SK-N-DZ (cell line): ENCODE measurements around the gene MOV10L1.

Source experiments
- DNase-seq: peaks from one replicate; pipeline ENCODE4 v3.0.0-alpha.2; 2015; ENCODE audit warnings: low spot score

The MOV10L1 gene

DNA sequence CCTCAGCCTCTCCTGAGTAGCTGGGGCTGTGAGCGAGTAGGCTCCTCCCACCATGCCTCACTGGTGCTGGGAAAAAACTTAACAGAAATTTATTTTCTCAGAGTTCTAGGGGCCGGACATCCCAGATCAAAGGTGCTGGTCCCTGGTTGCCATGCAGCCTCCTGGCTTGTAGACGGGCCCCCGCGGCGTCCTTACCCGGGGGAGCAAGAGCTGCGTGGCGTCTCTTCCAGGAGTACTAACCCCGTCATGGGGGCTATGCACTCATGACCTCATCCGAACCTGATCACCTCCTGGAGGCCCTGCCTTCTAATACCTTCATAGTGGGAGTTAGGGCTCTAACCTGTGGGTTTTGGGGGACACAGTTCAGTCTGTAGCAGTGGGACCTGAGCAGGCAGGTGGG is 98.5 kb downstream of the MOV10L1 start:
- no peak for DNase-seq

DNA sequence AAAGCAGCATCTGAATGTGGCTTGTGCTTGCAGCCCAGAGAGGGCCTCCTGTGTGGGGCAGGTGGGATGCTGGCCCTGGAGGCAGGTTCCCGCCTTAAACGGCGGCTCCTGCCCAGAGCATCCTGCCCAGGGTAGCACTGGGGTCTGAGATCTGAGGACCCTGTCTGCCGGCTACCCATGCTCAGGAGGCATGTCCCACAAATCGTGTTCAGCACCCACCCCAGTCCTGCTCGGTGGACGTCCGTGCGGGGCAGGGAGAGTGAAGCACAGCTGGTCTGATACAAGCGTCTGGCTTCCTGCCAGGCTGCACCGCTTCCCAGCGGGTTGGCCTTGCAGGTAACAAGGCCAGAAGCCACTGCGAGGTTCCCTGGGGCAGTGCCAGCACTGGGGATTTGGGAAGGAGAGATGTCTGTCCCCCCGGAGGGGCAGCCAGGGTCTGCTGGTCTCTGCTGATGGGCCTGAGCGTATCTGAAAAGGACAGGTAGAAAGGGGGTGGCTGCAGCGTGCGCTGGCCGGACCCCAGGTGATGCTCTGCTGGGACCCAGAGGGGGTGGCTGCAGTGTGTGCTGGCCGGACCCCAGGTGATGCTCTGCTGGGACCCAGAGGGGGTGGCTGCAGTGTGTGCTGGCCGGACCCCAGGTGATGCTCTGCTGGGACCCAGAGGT is 99.5 kb downstream of the MOV10L1 start:
- no peak for DNase-seq

DNA sequence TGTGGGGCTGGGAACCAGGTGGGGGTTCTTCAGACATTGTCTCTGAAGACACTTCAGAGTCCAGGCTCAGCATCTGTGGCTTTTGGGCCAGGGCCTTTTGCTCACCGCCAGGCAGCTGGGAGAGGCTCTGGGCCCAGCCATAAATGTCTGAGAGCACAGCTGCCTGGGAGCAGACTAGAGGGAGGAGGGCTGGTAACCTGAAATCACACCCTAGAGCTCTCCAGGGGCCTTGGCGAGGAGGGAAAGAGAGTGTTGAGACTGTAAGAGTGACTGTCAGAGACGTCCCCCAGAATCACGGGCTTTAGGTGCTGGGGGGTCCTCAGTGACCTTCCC is 100.0 kb downstream of the MOV10L1 start:
- no peak for DNase-seq

- no peak for DNase-seq
Measured at GRCh38 chr22:50190182-50190940, 100.6 kb downstream of the MOV10L1 start.

- peak; percentile 67 for DNase-seq
Measured at GRCh38 chr22:50190941-50191741, 101.3 kb downstream of the MOV10L1 start.

GRCh38 chr22:50192436-50193204 is 102.8 kb downstream of the MOV10L1 start:
- DNase-seq = no peak

DNA sequence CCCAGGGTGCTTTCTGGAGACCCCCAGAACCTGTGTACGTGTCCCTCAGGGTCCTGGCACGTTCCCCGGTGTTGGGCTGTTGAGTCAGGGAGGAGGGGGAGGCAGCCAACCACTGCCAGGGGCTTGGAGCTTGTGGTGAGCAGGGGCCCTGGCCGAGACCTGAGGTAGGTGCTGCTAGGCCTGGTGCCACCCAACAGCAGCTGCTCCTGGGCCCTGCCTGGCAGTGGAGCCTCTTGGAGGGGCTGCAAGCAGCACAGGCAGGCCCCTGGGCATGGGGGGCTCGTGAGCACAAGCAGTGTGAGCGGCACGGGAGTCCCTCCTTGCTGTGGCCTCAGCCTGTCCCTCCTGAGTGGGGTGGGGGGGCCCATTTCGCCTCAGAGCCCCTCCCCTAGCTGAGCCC is 103.8 kb downstream of the MOV10L1 start:
- no peak for DNase-seq

DNA sequence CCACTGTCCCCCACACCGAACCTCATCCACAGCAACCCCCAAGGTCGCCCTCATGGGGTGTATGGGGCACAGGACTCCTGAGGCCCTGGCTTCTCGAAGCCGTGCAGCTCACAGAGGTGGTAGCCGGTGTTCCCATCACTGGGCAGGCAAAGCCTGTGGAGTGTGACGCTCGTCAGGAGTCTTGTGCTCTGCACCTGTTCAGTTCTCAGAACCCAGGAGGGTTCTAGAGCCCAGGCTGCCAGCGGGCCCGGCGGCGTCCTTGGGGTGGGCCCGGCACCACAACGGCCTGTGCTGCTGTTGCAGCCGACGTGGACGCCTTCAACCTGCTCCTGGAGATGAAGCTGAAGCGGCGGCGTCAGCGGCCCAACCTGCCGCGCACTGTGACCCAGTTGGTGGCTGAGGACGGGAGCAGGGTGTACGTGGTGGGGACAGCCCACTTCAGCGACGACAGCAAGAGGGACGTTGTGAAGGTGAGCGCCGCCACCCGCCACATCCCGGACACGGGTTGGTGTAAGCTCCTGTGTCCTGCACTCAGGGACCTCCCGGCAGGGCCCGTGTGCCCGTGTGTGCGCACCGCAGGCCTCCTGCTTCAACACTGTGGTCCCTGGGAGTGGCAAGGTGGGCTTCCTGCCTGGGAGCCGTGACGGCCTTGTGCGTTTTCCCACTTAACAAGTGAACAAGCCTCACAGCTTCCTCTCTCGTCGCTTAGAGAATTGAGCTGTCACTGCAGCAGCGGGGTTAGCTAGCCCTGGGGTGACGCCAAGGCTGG is 104.4 kb downstream of the MOV10L1 start:
- no peak for DNase-seq

- no peak for DNase-seq
Measured at GRCh38 chr22:50196256-50196655, 106.5 kb downstream of the MOV10L1 start.

GRCh38 chr22:50197000-50197800 is 107.4 kb downstream of the MOV10L1 start:
- no peak for DNase-seq

GRCh38 chr22:50197856-50198623 is 108.2 kb downstream of the MOV10L1 start:
- no peak for DNase-seq

- no peak for DNase-seq
Measured at GRCh38 chr22:50198624-50199017, 108.8 kb downstream of the MOV10L1 start.

DNA sequence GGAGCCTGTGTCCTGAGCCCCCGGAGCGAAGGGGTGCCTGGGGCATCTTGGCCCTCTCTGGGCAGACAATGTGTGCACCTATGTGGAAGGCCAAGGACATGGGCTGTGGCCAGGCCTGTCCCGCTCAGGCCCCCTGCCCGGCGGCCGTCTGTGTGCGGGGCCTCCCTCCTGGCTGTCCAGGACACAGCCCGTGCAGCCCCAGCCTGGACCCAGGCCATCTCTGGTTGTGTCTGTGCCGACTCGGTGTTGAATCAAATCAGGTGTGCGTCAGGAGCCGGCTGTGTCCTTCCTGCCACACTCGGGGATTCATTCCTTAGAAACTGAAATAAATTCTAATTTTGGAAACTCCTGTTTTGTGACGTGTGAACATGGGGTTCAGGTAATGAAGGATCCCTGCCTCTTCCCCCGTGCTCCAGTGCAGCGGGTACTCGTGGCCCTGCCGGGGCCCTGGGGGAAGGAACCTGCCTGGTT is 109.5 kb downstream of the MOV10L1 start:
- no peak for DNase-seq

DNA sequence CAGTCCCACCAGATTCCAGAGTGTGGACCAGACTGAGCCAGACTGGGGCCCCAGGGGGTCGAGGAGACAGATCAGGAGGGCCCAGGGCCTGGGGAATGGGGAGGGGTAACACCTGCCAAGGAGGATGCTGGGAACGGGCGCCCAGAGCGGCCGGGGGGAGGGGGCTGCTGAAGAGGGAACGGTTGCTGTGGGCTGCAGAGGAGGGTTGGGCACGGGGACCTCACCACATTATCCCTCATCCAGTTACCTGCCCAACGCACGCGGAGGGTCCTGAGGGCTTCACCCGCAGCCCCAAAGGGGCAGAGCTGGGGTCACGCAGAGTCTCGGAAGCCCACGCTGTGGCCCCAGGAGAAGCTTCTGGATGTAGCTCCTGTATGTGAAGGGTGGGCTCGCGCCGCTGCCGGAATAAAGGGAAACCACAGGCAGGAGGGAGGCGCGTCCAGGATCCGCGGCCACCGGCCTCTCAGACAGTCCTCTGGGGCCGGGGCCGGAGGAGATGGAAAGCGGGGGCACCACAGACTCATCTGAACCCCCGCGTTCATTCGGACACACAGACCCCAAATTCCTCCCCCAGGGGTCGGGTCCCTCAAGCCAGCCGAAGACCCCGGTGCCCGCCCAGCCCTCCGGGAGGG is 110.1 kb downstream of the MOV10L1 start:
- DNase-seq = peak; percentile 45

- peak; percentile 83 for DNase-seq
Measured at GRCh38 chr22:50200461-50201190, 110.8 kb downstream of the MOV10L1 start, which contains the start of gene SELENOO. Gene SELENOO (plus strand): TSS chr22:50201011. CDS start chr22:50201037, 26 bp downstream.

DNA sequence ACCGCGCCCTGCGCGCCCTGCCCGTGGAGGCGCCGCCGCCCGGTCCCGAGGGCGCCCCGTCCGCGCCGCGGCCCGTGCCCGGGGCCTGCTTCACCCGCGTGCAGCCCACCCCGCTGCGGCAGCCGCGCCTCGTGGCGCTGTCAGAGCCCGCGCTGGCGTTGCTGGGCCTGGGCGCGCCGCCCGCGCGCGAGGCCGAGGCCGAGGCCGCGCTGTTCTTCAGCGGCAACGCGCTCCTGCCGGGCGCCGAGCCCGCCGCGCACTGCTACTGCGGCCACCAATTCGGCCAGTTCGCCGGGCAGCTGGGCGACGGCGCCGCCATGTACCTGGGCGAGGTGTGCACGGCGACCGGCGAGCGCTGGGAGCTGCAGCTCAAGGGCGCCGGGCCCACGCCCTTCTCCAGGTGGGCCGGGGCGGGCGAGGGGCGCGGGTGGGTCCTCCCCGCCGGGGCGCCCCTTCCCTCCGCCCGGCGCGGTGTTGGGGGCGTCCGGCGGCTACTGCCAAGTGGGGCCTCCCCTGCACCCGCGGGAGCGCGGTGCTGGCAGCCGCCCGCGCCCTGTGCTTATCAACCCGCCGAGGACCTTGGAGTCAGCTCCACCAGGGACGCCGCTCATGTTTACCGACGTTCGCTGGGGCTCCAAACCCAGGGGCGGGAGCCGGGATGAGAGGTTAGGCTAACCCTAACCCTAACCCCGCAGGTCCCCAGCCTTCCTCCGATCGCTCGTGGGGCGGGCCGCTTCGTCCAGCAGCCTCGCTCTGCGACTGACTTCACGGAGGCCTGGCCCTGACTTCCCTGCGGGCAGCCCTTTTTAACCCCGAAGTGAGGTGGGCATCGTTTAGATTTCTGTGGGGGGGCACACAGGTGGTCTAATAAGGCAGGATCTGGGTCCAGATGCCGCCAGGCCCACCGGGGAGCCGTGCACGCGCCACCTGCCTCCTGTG is 111.7 kb downstream of the MOV10L1 start:
- no peak for DNase-seq
